ENCODE data around the gene LMBR1L.
A peak's percentile ranks its signal among the peaks of the same experiment; 100 is the strongest.

LMBR1L gene

GRCh38 chr12:49131051-49131893 lies 20.6 kb upstream of the LMBR1L start, which contains the start of gene TUBA1B (continued):
- TF ChIP-seq ZNF114 (tag by site-specific recombination; IDR thresholded peaks at IDR 0.05) = no peak
- TF ChIP-seq GLI2 (tag by site-specific recombination; IDR thresholded peaks at IDR 0.05; ENCODE audit: borderline replicate concordance, low read depth) = no peak
- peak; percentile 93 for TF ChIP-seq ZNF335 (tag by site-specific recombination; conservative IDR thresholded peaks at IDR 0.05)
- no peak for TF ChIP-seq ZNF132 (tag by site-specific recombination; IDR thresholded peaks at IDR 0.05; ENCODE audit: borderline replicate concordance)
- TF ChIP-seq ZBTB8A (tag by site-specific recombination; IDR thresholded peaks at IDR 0.05) = peak; percentile 66
- no peak for TF ChIP-seq HIC1 (tag by site-specific recombination; IDR thresholded peaks at IDR 0.05)
- peak; percentile 53; the same call in 1 of the 2 replicates for TF ChIP-seq WT1 (tag by site-specific recombination; IDR thresholded peaks at IDR 0.05)
- no peak; the same call in 1 of the 2 replicates for TF ChIP-seq ZSCAN16 (tag by site-specific recombination; IDR thresholded peaks at IDR 0.05)
- peak; percentile 38 for TF ChIP-seq SP2 (tag by site-specific recombination; IDR thresholded peaks at IDR 0.05)
- TF ChIP-seq ZNF350 (tag by site-specific recombination; IDR thresholded peaks at IDR 0.05) = no peak
- TF ChIP-seq ZNF341 (tag by site-specific recombination; IDR thresholded peaks at IDR 0.05; ENCODE audit: low read depth) = 0 out of 2 replicates have a peak, but pooled peaks have one; percentile 10
- no peak for TF ChIP-seq ZNF518A (tag by site-specific recombination; conservative IDR thresholded peaks at IDR 0.05; ENCODE audit: low read depth)
- peak; percentile 78; the same call in 1 of the 2 replicates for TF ChIP-seq ZNF785 (tag by site-specific recombination; IDR thresholded peaks at IDR 0.05)
- TF ChIP-seq BCL11B (tag by site-specific recombination; IDR thresholded peaks at IDR 0.05; ENCODE audit: low read depth) = peak; percentile 95
- TF ChIP-seq ZSCAN30 (tag by site-specific recombination; IDR thresholded peaks at IDR 0.05) = 0 out of 2 replicates have a peak, but pooled peaks have one; percentile 15
- TF ChIP-seq MZF1 (tag by site-specific recombination; IDR thresholded peaks at IDR 0.05; ENCODE audit: borderline replicate concordance) = peak; percentile 30; the same call in 1 of the 2 replicates
- 0 out of 2 replicates have a peak, but pooled peaks have one; percentile 80 for TF ChIP-seq ZSCAN23 (tag by site-specific recombination; IDR thresholded peaks at IDR 0.05)
- TF ChIP-seq PRDM6 (tag by site-specific recombination; IDR thresholded peaks at IDR 0.05) = 0 out of 2 replicates have a peak, but pooled peaks have one; percentile 10
- peak; percentile 56; the same call in 1 of the 2 replicates for TF ChIP-seq SP3 (tag by site-specific recombination; IDR thresholded peaks at IDR 0.05)
- TF ChIP-seq OSR2 (tag by site-specific recombination; IDR thresholded peaks at IDR 0.05) = 0 out of 2 replicates have a peak, but pooled peaks have one; percentile 27
- no peak for TF ChIP-seq ZNF175 (tag by site-specific recombination; IDR thresholded peaks at IDR 0.05)
- TF ChIP-seq ZNF362 (tag by site-specific recombination; IDR thresholded peaks at IDR 0.05) = no peak
- TF ChIP-seq ZNF544 (tag by site-specific recombination; IDR thresholded peaks at IDR 0.05) = no peak
- peak; percentile 72 for TF ChIP-seq ZBTB26 (tag by site-specific recombination; optimal IDR thresholded peaks at IDR 0.05)
- TF ChIP-seq ZNF701 (tag by site-specific recombination; IDR thresholded peaks at IDR 0.05) = no peak
